OCI-LY1 (cell line): Measurements from ENCODE around the gene ZNF366.

ENCODE experiments used
- H2AFZ ChIP-seq: fragments of 200-600 bp; sonication (generic), shearing (Covaris generic); 2 replicates; pipeline ENCODE4 v1.6.0; 2014; ENCODE audit warnings: antibody characterized with exemption, mild to moderate bottlenecking, low read length
- H3F3A ChIP-seq: fragments of 200-600 bp; sonication (generic), shearing (Covaris generic); 2 replicates; pipeline ENCODE4 v1.6.0; 2014; ENCODE audit warnings: mild to moderate bottlenecking, antibody characterized with exemption, low read length, moderate library complexity; ENCODE audit not compliant: insufficient read depth
- H3K27ac ChIP-seq: fragments of 200-600 bp; sonication (generic); 2 replicates; pipeline ENCODE4 v1.5.1; 2014; ENCODE audit warnings: low read length, mixed run types, mild to moderate bottlenecking, low read depth; ENCODE audit not compliant: poor library complexity, severe bottlenecking
- H3K27me3 ChIP-seq: fragments of 200-600 bp; sonication (generic); 2 replicates; pipeline ENCODE4 v1.6.0; 2014; ENCODE audit warnings: antibody characterized with exemption, mild to moderate bottlenecking, low read length, moderate library complexity; ENCODE audit not compliant: insufficient read depth
- H3K36me3 ChIP-seq: fragments of 200-600 bp; sonication (generic); 2 replicates; pipeline ENCODE4 v1.6.1; 2014; ENCODE audit warnings: mild to moderate bottlenecking, antibody characterized with exemption, low read length, moderate library complexity, mixed read lengths; ENCODE audit not compliant: insufficient read depth
- H3K4me1 ChIP-seq: fragments of 200-600 bp; sonication (generic); 2 replicates; pipeline ENCODE4 v1.5.1; 2014; ENCODE audit warnings: mild to moderate bottlenecking, low read length, moderate library complexity; ENCODE audit not compliant: insufficient read depth, severe bottlenecking
- H3K4me2 ChIP-seq: fragments of 200-600 bp; sonication (generic), shearing (Covaris generic); 2 replicates; pipeline ENCODE4 v1.6.1; 2014; ENCODE audit warnings: low read length
- H3K4me3 ChIP-seq: fragments of 200-600 bp; sonication (generic); 2 replicates; pipeline ENCODE4 v1.5.1; 2014; ENCODE audit warnings: low read length, low read depth, mild to moderate bottlenecking, mixed read lengths; ENCODE audit not compliant: poor library complexity, severe bottlenecking
- H3K79me2 ChIP-seq: fragments of 200-600 bp; shearing (Covaris generic); 2 replicates; pipeline ENCODE4 v1.6.1; 2016; ENCODE audit warnings: mixed run types, low read length, mixed read lengths; ENCODE audit not compliant: insufficient read depth
- H3K9ac ChIP-seq: fragments of 200-600 bp; sonication (generic), shearing (Covaris generic); 2 replicates; pipeline ENCODE4 v1.6.1; 2014; ENCODE audit warnings: mild to moderate bottlenecking, low read length, mixed read lengths
- H3K9me2 ChIP-seq: fragments of 200-600 bp; sonication (generic), shearing (Covaris generic); 2 replicates; pipeline ENCODE4 v1.6.1; 2014; ENCODE audit warnings: low read depth, mild to moderate bottlenecking, low read length, mixed read lengths
- H3K9me3 ChIP-seq: fragments of 200-600 bp; shearing (Covaris generic); 2 replicates; pipeline ENCODE4 v1.6.1; 2014; ENCODE audit warnings: low read length, mixed read lengths
- H4K20me1 ChIP-seq: fragments of 200-600 bp; sonication (generic), shearing (Covaris generic); 2 replicates; pipeline ENCODE4 v1.6.0; 2016; ENCODE audit warnings: mild to moderate bottlenecking, low read length; ENCODE audit not compliant: insufficient read depth
- CTCF ChIP-seq: fragments of 200-600 bp; sonication (generic), shearing (Covaris generic); IDR thresholded peaks from 2 replicates; pipeline ENCODE4 v1.5.1; 2017; ENCODE audit warnings: mild to moderate bottlenecking, antibody characterized with exemption, low read length, moderate library complexity, mixed read lengths
- EZH2 ChIP-seq: fragments of 200-600 bp; sonication (generic), shearing (Covaris generic); IDR thresholded peaks from 2 replicates; pipeline ENCODE4 v1.8.0; 2017; ENCODE audit warnings: borderline replicate concordance, mixed run types, mild to moderate bottlenecking, antibody characterized with exemption, low read length, moderate library complexity, mixed read lengths

The ZNF366 gene

DNA sequence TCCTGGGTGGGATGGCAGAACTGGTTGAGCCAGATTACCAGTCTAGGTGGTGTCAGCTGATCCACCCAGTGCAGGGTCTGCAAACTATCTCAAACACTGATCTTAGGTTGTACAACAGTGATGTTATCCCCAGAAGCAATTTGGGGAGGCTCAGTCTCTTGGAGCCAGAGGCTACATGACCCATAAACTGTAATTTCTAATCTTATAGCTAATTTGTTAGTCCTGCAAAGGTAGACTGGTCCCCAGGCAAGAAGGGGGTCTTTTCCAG lies 5.3 kb upstream of the ZNF366 start:
- no peaks in the 10 kb centered on the region for H3F3A ChIP-seq
- TF ChIP-seq EZH2: no peak
- no peak for TF ChIP-seq CTCF
- H3K9ac ChIP-seq: no peak overlapping the region
- H3K9me3 ChIP-seq: no peaks in the 10 kb centered on the region
- H3K4me2 ChIP-seq: no peak overlapping the region
- no peaks in the 10 kb centered on the region for H3K4me1 ChIP-seq
- no peak overlapping the region for H3K4me3 ChIP-seq
- H3K27ac ChIP-seq: no peak overlapping the region
- no peaks in the 10 kb centered on the region for H3K36me3 ChIP-seq
- H2AFZ ChIP-seq: no peak overlapping the region
- no peaks in the 10 kb centered on the region for H3K9me2 ChIP-seq
- H3K27me3 ChIP-seq: peaks cover 5% of the 10 kb centered on the region; the same call in 1 of the 2 replicates
- no peaks in the 10 kb centered on the region for H4K20me1 ChIP-seq
- H3K79me2 ChIP-seq: no peaks in the 10 kb centered on the region

DNA sequence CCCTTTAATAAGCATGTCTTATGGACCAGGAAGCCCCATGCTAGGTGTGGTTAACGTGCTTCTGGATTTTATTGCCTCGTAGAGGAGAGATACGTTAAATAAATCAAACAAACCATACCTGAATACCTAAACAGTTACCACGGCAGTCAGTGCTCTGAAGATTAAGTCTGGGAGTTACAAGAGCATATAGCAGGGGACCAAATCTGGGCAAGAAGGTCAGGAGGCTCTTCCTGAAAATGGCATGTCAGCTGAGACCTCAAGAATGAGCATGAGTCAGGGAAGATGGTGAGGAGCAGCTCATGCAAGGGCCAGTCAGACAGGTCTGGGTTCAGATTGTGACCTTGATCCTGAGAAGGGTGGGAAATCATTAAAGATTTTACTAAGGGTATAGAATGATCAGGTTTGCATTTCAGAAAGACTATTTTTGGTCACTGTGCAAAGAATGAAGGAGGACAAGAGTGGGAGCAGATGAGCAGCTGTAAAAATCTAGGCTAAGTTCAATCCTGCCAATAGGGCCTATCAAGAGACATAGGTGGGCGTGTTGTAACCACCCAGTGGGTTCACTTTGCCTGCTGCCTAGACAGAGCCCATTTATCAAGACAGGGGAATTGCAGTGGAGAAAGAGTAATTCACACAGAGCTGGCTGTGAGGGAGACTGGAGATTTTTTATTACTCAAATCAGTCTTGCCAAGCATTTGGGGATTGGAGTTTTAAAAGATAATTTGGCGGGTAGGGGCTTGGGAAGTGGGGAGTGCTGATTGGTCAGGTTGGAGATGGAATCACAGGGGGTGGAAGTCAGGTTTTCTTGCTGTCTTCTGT lies 4.8 kb upstream of the ZNF366 start:
- Histone ChIP-seq H3F3A (no peaks in the 10 kb centered on the region), H4K20me1 (no peaks in the 10 kb centered on the region), H3K9me2 (no peaks in the 10 kb centered on the region), H3K9ac (no peak overlapping the region), H3K4me2 (no peak overlapping the region), H2AFZ (no peak overlapping the region), H3K4me3 (no peak overlapping the region), H3K27ac (no peak overlapping the region), H3K9me3 (no peaks in the 10 kb centered on the region), H3K27me3 (peaks cover 5% of the 10 kb centered on the region; the same call in 1 of the 2 replicates), H3K79me2 (no peaks in the 10 kb centered on the region), H3K36me3 (no peaks in the 10 kb centered on the region), H3K4me1 (no peaks in the 10 kb centered on the region)
- TF ChIP-seq CTCF (no peak), EZH2 (no peak)

DNA sequence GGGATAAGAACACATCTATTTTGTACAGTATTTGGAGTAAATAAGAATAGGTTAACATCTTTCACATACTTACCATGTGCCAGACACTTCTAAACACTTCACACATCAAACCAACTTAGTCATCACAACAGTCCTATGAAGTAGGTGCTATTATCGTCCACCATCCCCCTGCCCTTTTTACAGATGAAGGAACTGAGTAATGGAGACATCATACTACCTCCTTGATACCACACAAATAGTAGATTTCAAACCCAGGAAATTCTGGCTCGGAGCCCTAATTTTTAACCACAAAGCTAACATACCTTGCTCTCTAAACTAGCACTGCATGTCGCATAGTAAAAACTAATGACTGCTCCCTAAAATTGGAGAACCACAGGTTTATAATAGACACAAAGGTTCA lies 4.2 kb upstream of the ZNF366 start:
- TF ChIP-seq EZH2: no peak
- TF ChIP-seq CTCF: no peak
- no peaks in the 10 kb centered on the region for H3K36me3 ChIP-seq
- no peak overlapping the region for H3K4me3 ChIP-seq
- no peak overlapping the region for H3K9ac ChIP-seq
- no peak overlapping the region for H2AFZ ChIP-seq
- no peaks in the 10 kb centered on the region for H3K9me3 ChIP-seq
- no peak overlapping the region for H3K4me2 ChIP-seq
- no peaks in the 10 kb centered on the region for H3K4me1 ChIP-seq
- H3K27ac ChIP-seq: no peak overlapping the region
- no peaks in the 10 kb centered on the region for H4K20me1 ChIP-seq
- H3F3A ChIP-seq: no peaks in the 10 kb centered on the region
- H3K79me2 ChIP-seq: no peaks in the 10 kb centered on the region
- H3K27me3 ChIP-seq: peaks cover 8% of the 10 kb centered on the region; the same call in 1 of the 2 replicates
- no peaks in the 10 kb centered on the region for H3K9me2 ChIP-seq
